ENCODE measurements around the gene PRR29. TPM values are rescaled to one million over a fixed set of nuclear protein-coding genes. Genes with fewer than 3 reads are reported as not detected.

PRR29 gene
- total RNA-seq, 2 donors from 2014 or later = not detected

DNA sequence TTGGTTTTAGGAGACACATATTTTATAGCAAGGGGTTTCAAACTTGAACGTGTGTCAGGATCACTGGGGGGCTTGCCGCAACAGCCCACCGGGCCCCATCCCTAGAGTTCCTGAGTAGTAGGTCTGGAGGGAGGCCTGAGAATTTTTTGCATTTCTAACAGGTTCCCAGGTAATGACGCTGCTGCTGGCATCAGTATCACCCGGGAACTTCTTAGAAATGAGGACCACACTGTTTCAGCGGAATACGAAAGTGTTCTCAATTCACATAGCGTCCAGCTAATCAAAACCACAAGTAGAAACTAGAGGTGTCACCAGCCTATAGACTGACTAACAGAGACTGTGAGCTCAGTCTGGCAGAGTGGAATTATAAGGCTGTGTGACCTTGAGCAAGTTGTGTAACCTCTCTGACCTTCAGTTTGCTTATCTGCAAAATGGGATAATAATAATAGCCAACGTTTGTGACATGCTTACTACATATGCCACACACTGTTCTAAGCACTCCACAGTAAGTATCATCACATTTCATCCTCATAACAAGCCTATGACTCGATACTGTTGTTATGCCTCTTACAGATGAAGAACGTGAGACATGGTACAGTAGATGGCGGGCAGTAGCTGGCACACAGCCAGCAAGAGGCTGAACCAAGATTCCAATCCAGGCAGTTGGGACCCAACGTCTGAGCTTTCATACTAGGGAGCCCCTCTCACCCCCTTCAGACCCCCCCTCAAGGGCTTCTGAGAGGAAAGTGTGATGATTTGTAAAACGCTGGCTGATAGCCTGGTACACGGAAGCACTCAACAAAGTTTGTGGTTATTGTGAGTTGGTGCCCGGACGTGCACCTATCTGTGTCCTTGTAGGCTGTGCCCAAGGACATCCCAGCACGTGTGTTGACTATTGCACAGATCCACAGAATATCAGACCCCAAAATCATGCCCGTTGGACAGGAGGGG is 26.9 kb downstream of the PRR29 start:
- Histone ChIP-seq H3K27ac (no peak overlapping the region), H3K4me3 (peak overlapping the region; percentile 44), H3K36me3 (no peaks in the 10 kb centered on the region), H3K4me1 (ENCODE audit: control insufficient read depth in 1 of 2, low read depth in 2 of 2) (peaks cover 0 to 5% of the 10 kb centered on the region in 2 donors), H3K27me3 (replicated peaks; ENCODE audit: insufficient read depth) (no peaks in the 10 kb centered on the region), H3K9me3 (no peaks in the 10 kb centered on the region)
- ATAC-seq (ENCODE audit: insufficient number of reproducible peaks, low FRiP score, low read depth) (no peak), DNase-seq (ENCODE audit: low spot score) (no peak)
- TF ChIP-seq, protein P1, sequence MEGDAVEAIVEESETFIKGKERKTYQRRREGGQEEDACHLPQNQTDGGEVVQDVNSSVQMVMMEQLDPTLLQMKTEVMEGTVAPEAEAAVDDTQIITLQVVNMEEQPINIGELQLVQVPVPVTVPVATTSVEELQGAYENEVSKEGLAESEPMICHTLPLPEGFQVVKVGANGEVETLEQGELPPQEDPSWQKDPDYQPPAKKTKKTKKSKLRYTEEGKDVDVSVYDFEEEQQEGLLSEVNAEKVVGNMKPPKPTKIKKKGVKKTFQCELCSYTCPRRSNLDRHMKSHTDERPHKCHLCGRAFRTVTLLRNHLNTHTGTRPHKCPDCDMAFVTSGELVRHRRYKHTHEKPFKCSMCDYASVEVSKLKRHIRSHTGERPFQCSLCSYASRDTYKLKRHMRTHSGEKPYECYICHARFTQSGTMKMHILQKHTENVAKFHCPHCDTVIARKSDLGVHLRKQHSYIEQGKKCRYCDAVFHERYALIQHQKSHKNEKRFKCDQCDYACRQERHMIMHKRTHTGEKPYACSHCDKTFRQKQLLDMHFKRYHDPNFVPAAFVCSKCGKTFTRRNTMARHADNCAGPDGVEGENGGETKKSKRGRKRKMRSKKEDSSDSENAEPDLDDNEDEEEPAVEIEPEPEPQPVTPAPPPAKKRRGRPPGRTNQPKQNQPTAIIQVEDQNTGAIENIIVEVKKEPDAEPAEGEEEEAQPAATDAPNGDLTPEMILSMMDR (IDR thresholded peaks at IDR 0.05) = no peak

- Histone ChIP-seq H3K9me3 (no peaks in the 10 kb centered on the region), H3K27ac (no peak overlapping the region), H3K4me3 (peak overlapping the region; percentile 44), H3K27me3 (replicated peaks; ENCODE audit: insufficient read depth) (no peaks in the 10 kb centered on the region), H3K4me1 (ENCODE audit: control insufficient read depth in 1 of 2, low read depth in 2 of 2) (peaks cover 0 to 5% of the 10 kb centered on the region in 2 donors), H3K36me3 (no peaks in the 10 kb centered on the region)
- ATAC-seq (ENCODE audit: insufficient number of reproducible peaks, low FRiP score, low read depth) (peak; percentile 30), DNase-seq (ENCODE audit: low spot score) (peak; percentile 19)
- TF ChIP-seq, protein P1 (IDR thresholded peaks at IDR 0.05) = peak; percentile 97
Observed at GRCh38 chr17:64025732-64026294, 27.7 kb downstream of the PRR29 start.

GRCh38 chr17:64028874-64029464 is 30.8 kb downstream of the PRR29 start:
- H3K27ac ChIP-seq = no peak overlapping the region
- DNase-seq (ENCODE audit: low spot score) (no peak), ATAC-seq (ENCODE audit: insufficient number of reproducible peaks, low FRiP score, low read depth) (no peak)
- H3K4me3 ChIP-seq = no peak overlapping the region
- peaks cover 0 to 5% of the 10 kb centered on the region in 2 donors for H3K4me1 ChIP-seq (ENCODE audit: control insufficient read depth in 1 of 2, low read depth in 2 of 2)
- TF ChIP-seq, protein P1 (IDR thresholded peaks at IDR 0.05) = peak; percentile 75
- H3K27me3 ChIP-seq (replicated peaks; ENCODE audit: insufficient read depth) = no peaks in the 10 kb centered on the region
- H3K36me3 ChIP-seq = no peaks in the 10 kb centered on the region
- no peaks in the 10 kb centered on the region for H3K9me3 ChIP-seq

- TF ChIP-seq, protein P1 (IDR thresholded peaks at IDR 0.05) = no peak
- Histone ChIP-seq H3K36me3 (no peaks in the 10 kb centered on the region), H3K27ac (no peak overlapping the region), H3K4me3 (no peak overlapping the region), H3K9me3 (no peaks in the 10 kb centered on the region), H3K4me1 (ENCODE audit: control insufficient read depth in 1 of 2, low read depth in 2 of 2) (no peaks in the 10 kb centered on the region), H3K27me3 (replicated peaks; ENCODE audit: insufficient read depth) (no peaks in the 10 kb centered on the region)
- no peak for ATAC-seq (ENCODE audit: insufficient number of reproducible peaks, low FRiP score, low read depth)
- DNase-seq (ENCODE audit: low spot score) = no peak
Observed at GRCh38 chr17:64032081-64032480, 33.9 kb downstream of the PRR29 start.

Measured in thoracic aorta (tissue), 2 donors.